HepG2 (cell line): ENCODE measurements around the gene SDR39U1. TPM values are rescaled to one million over a fixed set of nuclear protein-coding genes. Genes with fewer than 3 reads are reported as not detected.

ENCODE experiments used
- ATF7-NPFF ChIP-seq: sonication (generic); formaldehyde crosslinking; IDR thresholded peaks from 2 replicates; pipeline ENCODE4 v1.8.1; 2023; ENCODE audit warnings: mild to moderate bottlenecking, low read depth, missing genetic modification reagents, moderate library complexity
- HDAC6 ChIP-seq: fragments of 200-600 bp; sonication (generic); IDR thresholded peaks from 2 replicates; pipeline ENCODE4 v1.7.0; 2017; ENCODE audit warnings: mild to moderate bottlenecking, antibody characterized with exemption, low read length, low read depth
- NBN ChIP-seq: fragments of 450-650 bp; conservative IDR thresholded peaks from 2 replicates; pipeline ENCODE4 v1.6.1; 2017
- SAFB2 ChIP-seq: sonication (generic); formaldehyde crosslinking; IDR thresholded peaks from 2 replicates; pipeline ENCODE4 v1.5.1; 2020; ENCODE audit warnings: missing genetic modification reagents, low read depth, mild to moderate bottlenecking, borderline replicate concordance
- SMC3 ChIP-seq: IDR thresholded peaks from 2 replicates; pipeline ENCODE4 v1.6.1; 2011; ENCODE audit warnings: low read length, improper control_type of control experiment
- SOX13 ChIP-seq, 3 experiments: fragments of 450-650 bp in 1 of 3; sonication (generic) in 1 of 3; formaldehyde crosslinking in 1 of 3; IDR thresholded peaks in 2 of 3; conservative IDR thresholded peaks in 1 of 3; 2 replicates each; pipeline versions ENCODE4 v1.5.0 to v1.6.1; 2016 to 2020; ENCODE audit warnings: antibody characterized with exemption in 1 of 3, mild to moderate bottlenecking in 1 of 3, missing compliant biosample characterization in 1 of 3, missing genetic modification reagents in 1 of 3, moderate library complexity in 1 of 3
- SP1 ChIP-seq, 2 experiments: fragments of 450-650 bp in 1 of 2; sonication (generic) in 1 of 2; formaldehyde crosslinking in 1 of 2; IDR thresholded peaks; 2 replicates each; pipeline versions ENCODE4 v1.4.0 to v1.6.1; 2016 to 2020; ENCODE audit warnings: missing genetic modification reagents in 1 of 2
- SP4 ChIP-seq: sonication (generic); formaldehyde crosslinking; IDR thresholded peaks from 2 replicates; pipeline ENCODE4 v1.8.1; 2023; ENCODE audit warnings: mild to moderate bottlenecking, missing genetic modification reagents
- TP53 ChIP-seq: sonication (generic); formaldehyde crosslinking; conservative IDR thresholded peaks from 2 replicates; pipeline ENCODE4 v1.4.0; 2020; ENCODE audit warnings: missing genetic modification reagents
- ZKSCAN8 ChIP-seq: IDR thresholded peaks from 2 replicates; pipeline ENCODE4 v1.6.1; 2016; ENCODE audit warnings: borderline replicate concordance, missing genetic modification reagents, missing compliant biosample characterization
- ZMAT3 ChIP-seq: sonication (generic); formaldehyde crosslinking; conservative IDR thresholded peaks from 2 replicates; pipeline ENCODE4 v1.7.0; 2021; ENCODE audit warnings: missing genetic modification reagents
- ZNF34 ChIP-seq: sonication (generic); formaldehyde crosslinking; IDR thresholded peaks from 2 replicates; pipeline ENCODE4 v1.4.0; 2020; ENCODE audit warnings: mild to moderate bottlenecking, missing genetic modification reagents, borderline replicate concordance
- ZNF510 ChIP-seq: sonication (generic); formaldehyde crosslinking; IDR thresholded peaks from 2 replicates; pipeline ENCODE4 v1.4.0; 2020; ENCODE audit warnings: low read depth, mild to moderate bottlenecking, missing genetic modification reagents
- ZNF530 ChIP-seq: sonication (generic); formaldehyde crosslinking; IDR thresholded peaks from 2 replicates; pipeline ENCODE4 v1.5.0; 2020; ENCODE audit warnings: low read depth, mild to moderate bottlenecking, missing genetic modification reagents
- ZNF615 ChIP-seq: sonication (generic); formaldehyde crosslinking; IDR thresholded peaks from 2 replicates; pipeline ENCODE4 v1.5.0; 2020; ENCODE audit warnings: mild to moderate bottlenecking, missing genetic modification reagents, borderline replicate concordance
- polyA plus RNA-seq, 8 experiments: library from polyadenylated mRNA; depleted of rRNA in 3 of 8; stranded (reverse) in 7 of 8; unstranded in 1 of 8; fragments of >200 nt; fragmentation: Illumina TruSeq in 4 of 8; extraction: Trizol in 4 of 8; gene quantifications; 2 replicates each; pipeline versions ENCODE4 v1.2.1 to v1.2.3, GENCODE V29; 2011 to 2016; ENCODE audit warnings: low read depth in 4 of 8, missing spikeins in 1 of 8, mixed read lengths in 1 of 8; ENCODE audit not compliant: insufficient read depth in 1 of 8
- total RNA-seq, 5 experiments: library from RNA; depleted of rRNA; stranded (reverse); fragments of >200 nt; fragmentation: Illumina TruSeq; extraction: Trizol; gene quantifications; 2 replicates each; pipeline ENCODE4 v1.2.3, GENCODE V29; 2016; ENCODE audit warnings: low read depth in 1 of 5
- TF ChIP-seq, protein P1 (sequence below): sonication (generic); formaldehyde crosslinking; IDR thresholded peaks from 2 replicates; pipeline ENCODE4 v1.4.0; 2020; ENCODE audit warnings: mild to moderate bottlenecking, missing genetic modification reagents
- TF ChIP-seq, protein P2 (sequence below): sonication (generic); formaldehyde crosslinking; IDR thresholded peaks from 2 replicates; pipeline ENCODE4 v1.8.1; 2023; ENCODE audit warnings: mild to moderate bottlenecking, inconsistent platforms, moderate library complexity, missing genetic modification reagents, borderline replicate concordance
- TF ChIP-seq, protein P3 (sequence below): sonication (generic); formaldehyde crosslinking; IDR thresholded peaks from 2 replicates; pipeline ENCODE4 v1.4.0; 2020; ENCODE audit warnings: missing genetic modification reagents
- TF ChIP-seq, protein P4 (sequence below): sonication (generic); formaldehyde crosslinking; IDR thresholded peaks from 2 replicates; pipeline ENCODE4 v1.5.0; 2020; ENCODE audit warnings: mild to moderate bottlenecking, missing genetic modification reagents

SDR39U1 gene
- total and polyA plus RNA-seq, 2 of the 13 experiments (the other 11 are each of a cell fraction or from before 2014, with no cell fraction given), result 34.4 to 129 TPM

DNA sequence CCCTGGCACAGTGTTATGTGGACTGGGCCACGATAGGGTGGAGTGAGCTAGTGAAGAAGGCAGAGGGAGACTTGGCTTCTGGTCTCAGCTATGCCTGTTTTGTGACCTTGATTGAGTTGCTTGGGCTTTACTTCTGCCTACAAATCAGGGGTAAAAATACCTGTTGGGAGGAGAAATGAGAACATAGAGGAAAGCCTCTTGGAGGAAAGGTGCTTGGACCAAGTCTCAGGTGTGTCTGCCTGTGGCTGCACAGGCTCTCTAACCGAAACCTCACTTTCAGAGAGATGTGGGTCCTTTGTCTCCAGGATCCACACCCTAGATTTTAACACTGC lies 4.9 kb downstream of the SDR39U1 start (continued):
- TF ChIP-seq, protein P1, sequence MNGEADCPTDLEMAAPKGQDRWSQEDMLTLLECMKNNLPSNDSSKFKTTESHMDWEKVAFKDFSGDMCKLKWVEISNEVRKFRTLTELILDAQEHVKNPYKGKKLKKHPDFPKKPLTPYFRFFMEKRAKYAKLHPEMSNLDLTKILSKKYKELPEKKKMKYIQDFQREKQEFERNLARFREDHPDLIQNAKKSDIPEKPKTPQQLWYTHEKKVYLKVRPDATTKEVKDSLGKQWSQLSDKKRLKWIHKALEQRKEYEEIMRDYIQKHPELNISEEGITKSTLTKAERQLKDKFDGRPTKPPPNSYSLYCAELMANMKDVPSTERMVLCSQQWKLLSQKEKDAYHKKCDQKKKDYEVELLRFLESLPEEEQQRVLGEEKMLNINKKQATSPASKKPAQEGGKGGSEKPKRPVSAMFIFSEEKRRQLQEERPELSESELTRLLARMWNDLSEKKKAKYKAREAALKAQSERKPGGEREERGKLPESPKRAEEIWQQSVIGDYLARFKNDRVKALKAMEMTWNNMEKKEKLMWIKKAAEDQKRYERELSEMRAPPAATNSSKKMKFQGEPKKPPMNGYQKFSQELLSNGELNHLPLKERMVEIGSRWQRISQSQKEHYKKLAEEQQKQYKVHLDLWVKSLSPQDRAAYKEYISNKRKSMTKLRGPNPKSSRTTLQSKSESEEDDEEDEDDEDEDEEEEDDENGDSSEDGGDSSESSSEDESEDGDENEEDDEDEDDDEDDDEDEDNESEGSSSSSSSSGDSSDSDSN (CRISPR knock-in tag), result no peak
- TF ChIP-seq ZNF510 (CRISPR knock-in tag) (no peak), ZMAT3 (no peak), ZNF34 (no peak), SOX13 (IDR thresholded peaks at IDR 0.05) (no peak), SOX13 (CRISPR knock-in tag; conservative IDR thresholded peaks at IDR 0.05 in 1 of 2, IDR thresholded peaks at IDR 0.05 in 1 of 2) (no peak), ZNF530 (CRISPR knock-in tag) (no peak), ZNF615 (no peak), TP53 (CRISPR knock-in tag) (no peak), ZKSCAN8 (no peak), ATF7-NPFF (no peak), SP4 (CRISPR knock-in tag) (no peak), SMC3 (no peak), SP1 (IDR thresholded peaks at IDR 0.05) (no peak), SP1 (CRISPR knock-in tag; IDR thresholded peaks at IDR 0.05) (no peak), NBN (no peak), SAFB2 (no peak), HDAC6 (no peak)
- TF ChIP-seq, protein P2, sequence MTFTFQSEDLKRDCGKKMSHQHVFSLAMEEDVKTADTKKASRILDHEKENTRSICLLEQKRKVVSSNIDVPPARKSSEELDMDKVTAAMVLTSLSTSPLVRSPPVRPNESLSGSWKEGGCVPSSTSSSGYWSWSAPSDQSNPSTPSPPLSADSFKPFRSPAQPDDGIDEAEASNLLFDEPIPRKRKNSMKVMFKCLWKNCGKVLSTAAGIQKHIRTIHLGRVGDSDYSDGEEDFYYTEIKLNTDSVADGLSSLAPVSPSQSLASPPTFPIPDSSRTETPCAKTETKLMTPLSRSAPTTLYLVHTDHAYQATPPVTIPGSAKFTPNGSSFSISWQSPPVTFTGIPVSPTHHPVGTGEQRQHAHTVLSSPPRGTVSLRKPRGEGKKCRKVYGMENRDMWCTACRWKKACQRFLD (CRISPR knock-in tag), result no peak
- TF ChIP-seq, protein P3, sequence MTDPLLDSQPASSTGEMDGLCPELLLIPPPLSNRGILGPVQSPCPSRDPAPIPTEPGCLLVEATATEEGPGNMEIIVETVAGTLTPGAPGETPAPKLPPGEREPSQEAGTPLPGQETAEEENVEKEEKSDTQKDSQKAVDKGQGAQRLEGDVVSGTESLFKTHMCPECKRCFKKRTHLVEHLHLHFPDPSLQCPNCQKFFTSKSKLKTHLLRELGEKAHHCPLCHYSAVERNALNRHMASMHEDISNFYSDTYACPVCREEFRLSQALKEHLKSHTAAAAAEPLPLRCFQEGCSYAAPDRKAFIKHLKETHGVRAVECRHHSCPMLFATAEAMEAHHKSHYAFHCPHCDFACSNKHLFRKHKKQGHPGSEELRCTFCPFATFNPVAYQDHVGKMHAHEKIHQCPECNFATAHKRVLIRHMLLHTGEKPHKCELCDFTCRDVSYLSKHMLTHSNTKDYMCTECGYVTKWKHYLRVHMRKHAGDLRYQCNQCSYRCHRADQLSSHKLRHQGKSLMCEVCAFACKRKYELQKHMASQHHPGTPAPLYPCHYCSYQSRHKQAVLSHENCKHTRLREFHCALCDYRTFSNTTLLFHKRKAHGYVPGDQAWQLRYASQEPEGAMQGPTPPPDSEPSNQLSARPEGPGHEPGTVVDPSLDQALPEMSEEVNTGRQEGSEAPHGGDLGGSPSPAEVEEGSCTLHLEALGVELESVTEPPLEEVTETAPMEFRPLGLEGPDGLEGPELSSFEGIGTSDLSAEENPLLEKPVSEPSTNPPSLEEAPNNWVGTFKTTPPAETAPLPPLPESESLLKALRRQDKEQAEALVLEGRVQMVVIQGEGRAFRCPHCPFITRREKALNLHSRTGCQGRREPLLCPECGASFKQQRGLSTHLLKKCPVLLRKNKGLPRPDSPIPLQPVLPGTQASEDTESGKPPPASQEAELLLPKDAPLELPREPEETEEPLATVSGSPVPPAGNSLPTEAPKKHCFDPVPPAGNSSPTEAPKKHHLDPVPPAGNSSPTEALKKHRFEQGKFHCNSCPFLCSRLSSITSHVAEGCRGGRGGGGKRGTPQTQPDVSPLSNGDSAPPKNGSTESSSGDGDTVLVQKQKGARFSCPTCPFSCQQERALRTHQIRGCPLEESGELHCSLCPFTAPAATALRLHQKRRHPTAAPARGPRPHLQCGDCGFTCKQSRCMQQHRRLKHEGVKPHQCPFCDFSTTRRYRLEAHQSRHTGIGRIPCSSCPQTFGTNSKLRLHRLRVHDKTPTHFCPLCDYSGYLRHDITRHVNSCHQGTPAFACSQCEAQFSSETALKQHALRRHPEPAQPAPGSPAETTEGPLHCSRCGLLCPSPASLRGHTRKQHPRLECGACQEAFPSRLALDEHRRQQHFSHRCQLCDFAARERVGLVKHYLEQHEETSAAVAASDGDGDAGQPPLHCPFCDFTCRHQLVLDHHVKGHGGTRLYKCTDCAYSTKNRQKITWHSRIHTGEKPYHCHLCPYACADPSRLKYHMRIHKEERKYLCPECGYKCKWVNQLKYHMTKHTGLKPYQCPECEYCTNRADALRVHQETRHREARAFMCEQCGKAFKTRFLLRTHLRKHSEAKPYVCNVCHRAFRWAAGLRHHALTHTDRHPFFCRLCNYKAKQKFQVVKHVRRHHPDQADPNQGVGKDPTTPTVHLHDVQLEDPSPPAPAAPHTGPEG (CRISPR knock-in tag), result no peak
- TF ChIP-seq, protein P4, sequence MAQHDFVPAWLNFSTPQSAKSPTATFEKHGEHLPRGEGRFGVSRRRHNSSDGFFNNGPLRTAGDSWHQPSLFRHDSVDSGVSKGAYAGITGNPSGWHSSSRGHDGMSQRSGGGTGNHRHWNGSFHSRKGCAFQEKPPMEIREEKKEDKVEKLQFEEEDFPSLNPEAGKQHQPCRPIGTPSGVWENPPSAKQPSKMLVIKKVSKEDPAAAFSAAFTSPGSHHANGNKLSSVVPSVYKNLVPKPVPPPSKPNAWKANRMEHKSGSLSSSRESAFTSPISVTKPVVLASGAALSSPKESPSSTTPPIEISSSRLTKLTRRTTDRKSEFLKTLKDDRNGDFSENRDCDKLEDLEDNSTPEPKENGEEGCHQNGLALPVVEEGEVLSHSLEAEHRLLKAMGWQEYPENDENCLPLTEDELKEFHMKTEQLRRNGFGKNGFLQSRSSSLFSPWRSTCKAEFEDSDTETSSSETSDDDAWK (CRISPR knock-in tag), result no peak
